HepG2 (cell line): Measurements from ENCODE around the gene PRAC1. TPM values are rescaled to one million over a fixed set of nuclear protein-coding genes. Genes with fewer than 3 reads are reported as not detected.

Source experiments
- ATAC-seq: fragments of 200-7000 bp; cut with Tn5 transposase; 3 replicates; pipeline ENCODE4 v1.9.1; 2020; ENCODE audit warnings: mild to moderate bottlenecking, moderate library complexity
- BruUV-seq: library from RNA; stranded (reverse); fragments of 400-500 nt; replicated peaks from 2 replicates; lab custom pipeline; 2021; lab: Mats Ljungman, UMichigan
- CTCF ChIA-PET: fragments of 300-600 bp; formaldehyde crosslinking; extraction: SDS; loops from one replicate; lab custom pipeline; 2021; ENCODE audit warnings: low total read pairs, inconsistent platforms, low intra/inter-chr PET ratio; lab: Yijun Ruan, JAX
- POLR2A ChIA-PET: fragments of 350-600 bp; sonication (Branson Sonifier 250); formaldehyde crosslinking; loops from one replicate; lab custom pipeline; 2020; ENCODE audit warnings: antibody characterized with exemption, inconsistent platforms; lab: Yijun Ruan, JAX
- DNase-seq: peaks from one replicate; pipeline ENCODE4 v3.0.0-alpha.2; 2015; ENCODE audit warnings: low spot score
- FAIRE-seq: peaks from 3 replicates; lab custom pipeline; 2011; peaks lifted over from hg19 to GRCh38; lab: Jason Lieb, UNC
- H2AFZ ChIP-seq: one replicate; pipeline ENCODE4 v1.6.1; 2011; ENCODE audit warnings: low read length, inconsistent platforms
- H3K27ac ChIP-seq: fragments of 300-600 bp; 3 replicates; pipeline ENCODE4 v1.8.0; 2011; ENCODE audit warnings: mixed run types, mild to moderate bottlenecking, mixed read lengths, low read length, inconsistent platforms; ENCODE audit not compliant: insufficient read depth; ENCODE audit errors: extremely low read length
- H3K27me3 ChIP-seq, 2 experiments: fragments of 200-600 bp in 1 of 2; 2 replicates in 1 of 2; 3 replicates in 1 of 2; pipeline versions ENCODE4 v1.6.0 to v1.8.0; 2011; ENCODE audit warnings: low read length in 2 of 2, mild to moderate bottlenecking in 2 of 2, moderate library complexity in 2 of 2, inconsistent platforms in 1 of 2; ENCODE audit not compliant: insufficient read depth in 2 of 2, control insufficient read depth in 1 of 2
- H3K36me3 ChIP-seq, 2 experiments: fragments of 200-600 bp in 1 of 2; replicated peaks in 1 of 2; 2 replicates in 1 of 2; 3 replicates in 1 of 2; pipeline versions ENCODE4 v1.5.1 to v1.8.0; 2011; ENCODE audit warnings: low read length in 2 of 2, inconsistent platforms in 1 of 2; ENCODE audit not compliant: insufficient read depth in 2 of 2, control insufficient read depth in 1 of 2
- H3K4me1 ChIP-seq: 2 replicates; pipeline ENCODE4 v1.5.1; 2012; ENCODE audit warnings: low read length, inconsistent platforms; ENCODE audit not compliant: insufficient read depth
- H3K4me2 ChIP-seq: 2 replicates; pipeline ENCODE4 v1.6.0; 2011; ENCODE audit warnings: low read depth, low read length, inconsistent platforms
- H3K4me3 ChIP-seq, 3 experiments: fragments of 200-600 bp in 1 of 3; sonication (generic), shearing (Covaris generic) in 1 of 3; replicated peaks in 1 of 3; 2 replicates each; pipeline ENCODE4 v1.5.1; 2011 to 2016; ENCODE audit warnings: low read length in 3 of 3, inconsistent platforms in 2 of 3, low read depth in 2 of 3, mild to moderate bottlenecking in 2 of 3, control low read depth in 1 of 3, mixed read lengths in 1 of 3; ENCODE audit not compliant: insufficient read depth in 1 of 3
- H3K79me2 ChIP-seq: one replicate; pipeline ENCODE4 v1.6.1; 2011; ENCODE audit warnings: low read length, inconsistent platforms; ENCODE audit not compliant: insufficient read depth
- H3K9ac ChIP-seq: 2 replicates; pipeline ENCODE4 v1.6.0; 2011; ENCODE audit warnings: mild to moderate bottlenecking, low read depth, low read length, inconsistent platforms; ENCODE audit not compliant: insufficient read depth
- H3K9me3 ChIP-seq: 2 replicates; pipeline ENCODE4 v1.5.1; 2012; ENCODE audit warnings: mild to moderate bottlenecking, low read length
- H4K20me1 ChIP-seq: 2 replicates; pipeline ENCODE4 v1.6.0; 2011; ENCODE audit warnings: inconsistent platforms, mild to moderate bottlenecking, low read length, moderate library complexity; ENCODE audit not compliant: insufficient read depth
- CHCHD3 ChIP-seq: sonication (generic); formaldehyde crosslinking; IDR thresholded peaks from 2 replicates; pipeline ENCODE4 v1.8.0; 2022; ENCODE audit warnings: mild to moderate bottlenecking, missing genetic modification reagents, moderate library complexity
- RERE ChIP-seq: IDR thresholded peaks from 2 replicates; pipeline ENCODE4 v1.6.1; 2016; ENCODE audit warnings: low read depth, missing genetic modification reagents, missing compliant biosample characterization
- STAT5B ChIP-seq: sonication (generic); formaldehyde crosslinking; IDR thresholded peaks from 2 replicates; pipeline ENCODE4 v1.4.0; 2020; ENCODE audit warnings: missing genetic modification reagents
- ZNF235 ChIP-seq: sonication (generic); formaldehyde crosslinking; IDR thresholded peaks from 2 replicates; pipeline ENCODE4 v1.8.1; 2023; ENCODE audit warnings: mild to moderate bottlenecking, missing genetic modification reagents, borderline replicate concordance
- ZNF431 ChIP-seq: sonication (generic); formaldehyde crosslinking; IDR thresholded peaks from 2 replicates; pipeline ENCODE4 v1.9.0; 2022; ENCODE audit warnings: missing genetic modification reagents, low read depth, mild to moderate bottlenecking, borderline replicate concordance
- ZNF589 ChIP-seq: sonication (generic); formaldehyde crosslinking; conservative IDR thresholded peaks from 2 replicates; pipeline ENCODE4 v1.8.0; 2022; ENCODE audit warnings: mild to moderate bottlenecking, moderate library complexity, missing genetic modification reagents
- ZSCAN21 ChIP-seq: sonication (generic); formaldehyde crosslinking; IDR thresholded peaks from 2 replicates; pipeline ENCODE4 v1.8.0; 2022; ENCODE audit warnings: mild to moderate bottlenecking, missing genetic modification reagents, moderate library complexity, borderline replicate concordance
- whole genome bisulfite sequencing: methylation state at CpG from one replicate; pipeline ENCODE4 v1.1.6; 2017; ENCODE audit warnings: low lambda C conversion rate; 5-methylcytosine and 5-hydroxymethylcytosine counted together
- in situ Hi-C: cut with HindIII; loops from 2 replicates; pipeline ENCODE4 v1.10.0; 2017; ENCODE audit warnings: low pct_unique_long_range_greater_than_20kb; ENCODE audit not compliant: extremely low pct_ligation_motif_present
- intact Hi-C: fragments of 100-400 bp; cut with micrococcal nuclease; formaldehyde crosslinking; loops from one replicate; pipeline ENCODE4 v1.10.0; 2022; ENCODE audit not compliant: unreplicated experiment
- polyA plus RNA-seq, 8 experiments: library from polyadenylated mRNA; depleted of rRNA in 3 of 8; stranded (reverse) in 7 of 8; unstranded in 1 of 8; fragments of >200 nt; fragmentation: Illumina TruSeq in 4 of 8; extraction: Trizol in 4 of 8; gene quantifications; 2 replicates each; pipeline versions ENCODE4 v1.2.1 to v1.2.3, GENCODE V29; 2011 to 2016; ENCODE audit warnings: low read depth in 4 of 8, missing spikeins in 1 of 8, mixed read lengths in 1 of 8; ENCODE audit not compliant: insufficient read depth in 1 of 8
- total RNA-seq, 5 experiments: library from RNA; depleted of rRNA; stranded (reverse); fragments of >200 nt; fragmentation: Illumina TruSeq; extraction: Trizol; gene quantifications; 2 replicates each; pipeline ENCODE4 v1.2.3, GENCODE V29; 2016; ENCODE audit warnings: low read depth in 1 of 5

The PRAC1 gene
- total and polyA plus RNA-seq, 2 of the 13 experiments (the other 11 are each of a cell fraction or from before 2014, with no cell fraction given) = not detected

DNA sequence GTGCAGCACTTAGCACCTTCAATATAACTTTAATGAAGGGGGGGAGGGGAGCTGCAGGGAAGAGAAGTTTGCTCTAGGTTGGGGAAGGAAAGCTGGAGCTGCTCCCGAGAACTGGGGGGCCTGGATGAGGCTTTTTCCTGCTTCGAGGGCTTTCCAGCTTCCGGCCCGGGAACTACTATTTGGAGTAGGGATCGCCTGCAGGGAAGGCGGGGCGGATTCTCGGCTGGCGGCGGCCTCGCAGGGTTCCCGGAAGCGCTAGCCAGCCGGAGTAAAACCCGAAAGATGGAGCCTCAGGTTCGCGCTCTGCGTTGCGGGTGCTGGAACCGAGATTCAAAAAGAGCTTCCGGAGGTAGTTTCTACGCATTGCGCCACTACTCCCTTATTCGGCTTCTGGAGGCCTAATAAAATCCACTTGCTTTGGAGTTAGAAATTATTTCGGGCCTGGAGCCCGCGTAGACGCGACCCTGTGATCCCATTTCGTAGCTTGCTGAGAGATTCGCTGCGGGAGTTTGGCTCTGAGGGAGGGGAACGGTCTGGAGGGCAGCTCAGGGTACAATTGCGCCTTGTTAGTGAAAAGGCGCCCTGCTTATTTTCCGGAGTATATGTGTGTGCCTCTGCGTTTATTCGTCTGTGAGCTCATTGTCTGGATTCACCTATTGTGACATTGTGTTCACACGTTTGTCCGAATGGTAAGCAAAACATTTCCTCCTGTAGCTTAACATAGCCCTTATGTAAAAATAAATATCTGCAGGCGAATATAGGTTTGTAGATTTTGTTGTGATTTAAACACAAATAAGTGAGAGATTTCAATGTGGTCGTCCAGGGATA lies 1.3 kb upstream of the PRAC1 start:
- FAIRE-seq (no peak), DNase-seq (no peak), ATAC-seq (no peak)
- no peak overlapping the region for H3K4me2 ChIP-seq
- 67% methylated on average over 42 of the region's 42 CpGs for WGBS
- in situ Hi-C loops (no loop called here), intact Hi-C loops (loop anchor here (1.0 to 2.0 kb wide), 2 partner anchors 68 to 155 kb away; no protein-coding TSS in a partner anchor)
- CTCF ChIA-PET = interaction anchor here (0.7 to 3.8 kb wide), 4 partner anchors 67 to 161 kb away, joined by 4 to 47 read pairs (median 22); no protein-coding TSS in a partner anchor
- H3K27ac ChIP-seq = no peak overlapping the region
- peaks cover 22 to 76% of the 10 kb centered on the region in 2 experiments for H3K27me3 ChIP-seq
- H3K79me2 ChIP-seq = no peaks in the 10 kb centered on the region
- no TSS peak for BruUV-seq
- no peaks in the 10 kb centered on the region for H4K20me1 ChIP-seq
- H2AFZ ChIP-seq = no peak overlapping the region
- POLR2A ChIA-PET = interaction anchor here (1.6 kb wide), 1 partner anchor 67 kb away, joined by 5 read pairs; no protein-coding TSS in a partner anchor
- no peaks in the 10 kb centered on the region for H3K9me3 ChIP-seq
- H3K9ac ChIP-seq = no peak overlapping the region
- TF ChIP-seq RERE (CRISPR knock-in tag) (no peak), ZNF235 (CRISPR knock-in tag) (no peak), ZSCAN21 (no peak), STAT5B (no peak), ZNF589 (CRISPR knock-in tag) (no peak), ZNF431 (CRISPR knock-in tag) (no peak), CHCHD3 (CRISPR knock-in tag) (no peak)
- no peak overlapping the region for H3K4me3 ChIP-seq
- no peaks in the 10 kb centered on the region for H3K4me1 ChIP-seq
- no peaks in the 10 kb centered on the region for H3K36me3 ChIP-seq
